ENCODE results near the gene FASN. TPM values are rescaled to one million over a fixed set of nuclear protein-coding genes. Genes with fewer than 3 reads are reported as not detected.
A peak's percentile ranks its signal among the peaks of the same experiment; 100 is the strongest.

The FASN gene
- total and polyA plus RNA-seq, 2 of the 13 experiments (the other 11 are each of a cell fraction or from before 2014, with no cell fraction given), result 51.7 to 101 TPM

GRCh38 chr17:82098939-82099763 is 1.1 kb upstream of the FASN start (continued):
- TF ChIP-seq, protein P1, sequence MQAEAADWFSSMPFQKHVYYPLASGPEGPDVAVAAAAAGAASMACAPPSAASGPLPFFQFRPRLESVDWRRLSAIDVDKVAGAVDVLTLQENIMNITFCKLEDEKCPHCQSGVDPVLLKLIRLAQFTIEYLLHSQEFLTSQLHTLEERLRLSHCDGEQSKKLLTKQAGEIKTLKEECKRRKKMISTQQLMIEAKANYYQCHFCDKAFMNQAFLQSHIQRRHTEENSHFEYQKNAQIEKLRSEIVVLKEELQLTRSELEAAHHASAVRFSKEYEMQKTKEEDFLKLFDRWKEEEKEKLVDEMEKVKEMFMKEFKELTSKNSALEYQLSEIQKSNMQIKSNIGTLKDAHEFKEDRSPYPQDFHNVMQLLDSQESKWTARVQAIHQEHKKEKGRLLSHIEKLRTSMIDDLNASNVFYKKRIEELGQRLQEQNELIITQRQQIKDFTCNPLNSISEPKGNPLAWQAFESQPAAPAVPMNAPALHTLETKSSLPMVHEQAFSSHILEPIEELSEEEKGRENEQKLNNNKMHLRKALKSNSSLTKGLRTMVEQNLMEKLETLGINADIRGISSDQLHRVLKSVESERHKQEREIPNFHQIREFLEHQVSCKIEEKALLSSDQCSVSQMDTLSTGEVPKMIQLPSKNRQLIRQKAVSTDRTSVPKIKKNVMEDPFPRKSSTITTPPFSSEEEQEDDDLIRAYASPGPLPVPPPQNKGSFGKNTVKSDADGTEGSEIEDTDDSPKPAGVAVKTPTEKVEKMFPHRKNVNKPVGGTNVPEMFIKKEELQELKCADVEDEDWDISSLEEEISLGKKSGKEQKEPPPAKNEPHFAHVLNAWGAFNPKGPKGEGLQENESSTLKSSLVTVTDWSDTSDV (CRISPR knock-in tag; IDR thresholded peaks at IDR 0.05), result no peak
- TF ChIP-seq HNRNPH1 (optimal IDR thresholded peaks at IDR 0.05; ENCODE audit: low read depth, low read length) (no peak), YY1 (IDR thresholded peaks at IDR 0.05; ENCODE audit: insufficient read depth, insufficient replicate concordance, low read depth, low read length) (no peak), ETV6 (CRISPR knock-in tag; conservative IDR thresholded peaks at IDR 0.05) (no peak), TBX3 (IDR thresholded peaks at IDR 0.05; ENCODE audit: borderline replicate concordance) (no peak), ZBTB8A (CRISPR knock-in tag; IDR thresholded peaks at IDR 0.05; ENCODE audit: borderline replicate concordance, low read depth) (no peak), ESRRA (CRISPR knock-in tag; IDR thresholded peaks at IDR 0.05; ENCODE audit: low read depth) (peak; percentile 68; the same call in 1 of the 2 replicates), FOXJ3 (CRISPR knock-in tag; IDR thresholded peaks at IDR 0.05; ENCODE audit: borderline replicate concordance) (no peak), KLF6 (CRISPR knock-in tag; IDR thresholded peaks at IDR 0.05) (no peak), UBTF (CRISPR knock-in tag; IDR thresholded peaks at IDR 0.05) (no peak), XRCC5 (optimal IDR thresholded peaks at IDR 0.05; ENCODE audit: low read length) (no peak), ZNF484 (CRISPR knock-in tag; IDR thresholded peaks at IDR 0.05; ENCODE audit: borderline replicate concordance, low read depth) (no peak), POLR2A (IDR thresholded peaks at IDR 0.05; ENCODE audit: insufficient read depth in 1 of 2, low read depth in 2 of 2, low read length in 2 of 2) (peak in 1 of 2 experiments; percentile 15; a peak in 2 of 4 replicates)
- TF ChIP-seq, protein P2, sequence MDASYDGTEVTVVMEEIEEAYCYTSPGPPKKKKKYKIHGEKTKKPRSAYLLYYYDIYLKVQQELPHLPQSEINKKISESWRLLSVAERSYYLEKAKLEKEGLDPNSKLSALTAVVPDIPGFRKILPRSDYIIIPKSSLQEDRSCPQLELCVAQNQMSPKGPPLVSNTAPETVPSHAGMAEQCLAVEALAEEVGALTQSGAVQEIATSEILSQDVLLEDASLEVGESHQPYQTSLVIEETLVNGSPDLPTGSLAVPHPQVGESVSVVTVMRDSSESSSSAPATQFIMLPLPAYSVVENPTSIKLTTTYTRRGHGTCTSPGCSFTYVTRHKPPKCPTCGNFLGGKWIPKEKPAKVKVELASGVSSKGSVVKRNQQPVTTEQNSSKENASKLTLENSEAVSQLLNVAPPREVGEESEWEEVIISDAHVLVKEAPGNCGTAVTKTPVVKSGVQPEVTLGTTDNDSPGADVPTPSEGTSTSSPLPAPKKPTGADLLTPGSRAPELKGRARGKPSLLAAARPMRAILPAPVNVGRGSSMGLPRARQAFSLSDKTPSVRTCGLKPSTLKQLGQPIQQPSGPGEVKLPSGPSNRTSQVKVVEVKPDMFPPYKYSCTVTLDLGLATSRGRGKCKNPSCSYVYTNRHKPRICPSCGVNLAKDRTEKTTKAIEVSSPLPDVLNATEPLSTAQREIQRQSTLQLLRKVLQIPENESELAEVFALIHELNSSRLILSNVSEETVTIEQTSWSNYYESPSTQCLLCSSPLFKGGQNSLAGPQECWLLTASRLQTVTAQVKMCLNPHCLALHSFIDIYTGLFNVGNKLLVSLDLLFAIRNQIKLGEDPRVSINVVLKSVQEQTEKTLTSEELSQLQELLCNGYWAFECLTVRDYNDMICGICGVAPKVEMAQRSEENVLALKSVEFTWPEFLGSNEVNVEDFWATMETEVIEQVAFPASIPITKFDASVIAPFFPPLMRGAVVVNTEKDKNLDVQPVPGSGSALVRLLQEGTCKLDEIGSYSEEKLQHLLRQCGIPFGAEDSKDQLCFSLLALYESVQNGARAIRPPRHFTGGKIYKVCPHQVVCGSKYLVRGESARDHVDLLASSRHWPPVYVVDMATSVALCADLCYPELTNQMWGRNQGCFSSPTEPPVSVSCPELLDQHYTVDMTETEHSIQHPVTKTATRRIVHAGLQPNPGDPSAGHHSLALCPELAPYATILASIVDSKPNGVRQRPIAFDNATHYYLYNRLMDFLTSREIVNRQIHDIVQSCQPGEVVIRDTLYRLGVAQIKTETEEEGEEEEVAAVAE (CRISPR knock-in tag; IDR thresholded peaks at IDR 0.05; ENCODE audit: borderline replicate concordance), result no peak
- TF ChIP-seq, protein P3, sequence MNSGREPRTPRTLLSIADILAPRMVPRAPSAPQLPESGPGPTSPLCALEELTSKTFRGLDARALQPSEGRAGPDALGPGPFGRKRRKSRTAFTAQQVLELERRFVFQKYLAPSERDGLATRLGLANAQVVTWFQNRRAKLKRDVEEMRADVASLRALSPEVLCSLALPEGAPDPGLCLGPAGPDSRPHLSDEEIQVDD (CRISPR knock-in tag; IDR thresholded peaks at IDR 0.05; ENCODE audit: borderline replicate concordance), result no peak
- TF ChIP-seq, protein P4, sequence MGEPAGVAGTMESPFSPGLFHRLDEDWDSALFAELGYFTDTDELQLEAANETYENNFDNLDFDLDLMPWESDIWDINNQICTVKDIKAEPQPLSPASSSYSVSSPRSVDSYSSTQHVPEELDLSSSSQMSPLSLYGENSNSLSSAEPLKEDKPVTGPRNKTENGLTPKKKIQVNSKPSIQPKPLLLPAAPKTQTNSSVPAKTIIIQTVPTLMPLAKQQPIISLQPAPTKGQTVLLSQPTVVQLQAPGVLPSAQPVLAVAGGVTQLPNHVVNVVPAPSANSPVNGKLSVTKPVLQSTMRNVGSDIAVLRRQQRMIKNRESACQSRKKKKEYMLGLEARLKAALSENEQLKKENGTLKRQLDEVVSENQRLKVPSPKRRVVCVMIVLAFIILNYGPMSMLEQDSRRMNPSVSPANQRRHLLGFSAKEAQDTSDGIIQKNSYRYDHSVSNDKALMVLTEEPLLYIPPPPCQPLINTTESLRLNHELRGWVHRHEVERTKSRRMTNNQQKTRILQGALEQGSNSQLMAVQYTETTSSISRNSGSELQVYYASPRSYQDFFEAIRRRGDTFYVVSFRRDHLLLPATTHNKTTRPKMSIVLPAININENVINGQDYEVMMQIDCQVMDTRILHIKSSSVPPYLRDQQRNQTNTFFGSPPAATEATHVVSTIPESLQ (CRISPR knock-in tag; conservative IDR thresholded peaks at IDR 0.05), result no peak

All from HepG2 (cell line).